PFSK-1 (cell line): ENCODE data around the gene LRIT2.

Experiments used
- FOXP2 ChIP-seq: optimal IDR thresholded peaks from 2 replicates; pipeline ENCODE3; 2011; ENCODE audit warnings: borderline replicate concordance, control low read depth, inconsistent platforms; ENCODE audit not compliant: insufficient read depth; ENCODE audit errors: extremely low read length, extremely low read depth
- POLR2AphosphoS5 ChIP-seq: IDR thresholded peaks from 2 replicates; pipeline ENCODE4 v1.6.1; 2012; ENCODE audit warnings: low read depth, mild to moderate bottlenecking, control low read depth, low read length, moderate library complexity
- SIN3A ChIP-seq: IDR thresholded peaks from 2 replicates; pipeline ENCODE4 v1.6.1; 2012; ENCODE audit warnings: mild to moderate bottlenecking, low read length, moderate library complexity, borderline replicate concordance; ENCODE audit not compliant: insufficient read depth
- TAF1 ChIP-seq: IDR thresholded peaks from 2 replicates; pipeline ENCODE4 v1.6.1; 2012; ENCODE audit warnings: low read length, control low read depth, borderline replicate concordance; ENCODE audit not compliant: insufficient read depth
- TF ChIP-seq, protein P1 (sequence below), 2 experiments: IDR thresholded peaks; 2 replicates each; pipeline versions ENCODE4 v1.6.1 to v1.8.0; 2011 to 2012; ENCODE audit warnings: low read depth in 2 of 2, low read length in 2 of 2, control low read depth in 1 of 2, inconsistent platforms in 1 of 2, mild to moderate bottlenecking in 1 of 2, moderate library complexity in 1 of 2; ENCODE audit not compliant: insufficient read depth in 1 of 2

The LRIT2 gene

DNA sequence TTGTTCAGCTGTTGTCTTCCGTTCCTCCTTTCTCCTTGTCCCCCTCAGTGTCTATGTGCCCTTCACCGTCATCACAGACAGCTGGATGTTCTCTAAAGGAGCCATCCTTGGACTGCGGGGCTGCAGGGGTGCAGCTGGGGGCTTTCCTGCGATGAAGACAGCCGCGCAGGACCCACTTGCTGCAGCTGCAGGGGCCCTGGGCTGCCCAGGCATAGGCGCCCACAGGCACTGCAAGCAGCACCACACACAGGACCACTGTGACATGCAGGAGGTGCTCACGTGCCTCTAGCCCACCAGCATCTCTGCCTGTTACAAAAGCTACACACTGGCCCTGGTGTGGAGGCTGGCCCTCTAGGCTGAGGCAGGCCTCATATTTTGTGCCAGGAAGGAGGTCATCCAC, 3.4 kb downstream of the LRIT2 start:
- no peak for TF ChIP-seq TAF1
- no peak for TF ChIP-seq POLR2AphosphoS5
- TF ChIP-seq, protein P1, sequence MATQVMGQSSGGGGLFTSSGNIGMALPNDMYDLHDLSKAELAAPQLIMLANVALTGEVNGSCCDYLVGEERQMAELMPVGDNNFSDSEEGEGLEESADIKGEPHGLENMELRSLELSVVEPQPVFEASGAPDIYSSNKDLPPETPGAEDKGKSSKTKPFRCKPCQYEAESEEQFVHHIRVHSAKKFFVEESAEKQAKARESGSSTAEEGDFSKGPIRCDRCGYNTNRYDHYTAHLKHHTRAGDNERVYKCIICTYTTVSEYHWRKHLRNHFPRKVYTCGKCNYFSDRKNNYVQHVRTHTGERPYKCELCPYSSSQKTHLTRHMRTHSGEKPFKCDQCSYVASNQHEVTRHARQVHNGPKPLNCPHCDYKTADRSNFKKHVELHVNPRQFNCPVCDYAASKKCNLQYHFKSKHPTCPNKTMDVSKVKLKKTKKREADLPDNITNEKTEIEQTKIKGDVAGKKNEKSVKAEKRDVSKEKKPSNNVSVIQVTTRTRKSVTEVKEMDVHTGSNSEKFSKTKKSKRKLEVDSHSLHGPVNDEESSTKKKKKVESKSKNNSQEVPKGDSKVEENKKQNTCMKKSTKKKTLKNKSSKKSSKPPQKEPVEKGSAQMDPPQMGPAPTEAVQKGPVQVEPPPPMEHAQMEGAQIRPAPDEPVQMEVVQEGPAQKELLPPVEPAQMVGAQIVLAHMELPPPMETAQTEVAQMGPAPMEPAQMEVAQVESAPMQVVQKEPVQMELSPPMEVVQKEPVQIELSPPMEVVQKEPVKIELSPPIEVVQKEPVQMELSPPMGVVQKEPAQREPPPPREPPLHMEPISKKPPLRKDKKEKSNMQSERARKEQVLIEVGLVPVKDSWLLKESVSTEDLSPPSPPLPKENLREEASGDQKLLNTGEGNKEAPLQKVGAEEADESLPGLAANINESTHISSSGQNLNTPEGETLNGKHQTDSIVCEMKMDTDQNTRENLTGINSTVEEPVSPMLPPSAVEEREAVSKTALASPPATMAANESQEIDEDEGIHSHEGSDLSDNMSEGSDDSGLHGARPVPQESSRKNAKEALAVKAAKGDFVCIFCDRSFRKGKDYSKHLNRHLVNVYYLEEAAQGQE (IDR thresholded peaks at IDR 0.05; ENCODE audit: insufficient read depth in 1 of 2, low read depth in 2 of 2, low read length in 2 of 2): no peak
- no peak for TF ChIP-seq FOXP2
- TF ChIP-seq SIN3A: no peak

DNA sequence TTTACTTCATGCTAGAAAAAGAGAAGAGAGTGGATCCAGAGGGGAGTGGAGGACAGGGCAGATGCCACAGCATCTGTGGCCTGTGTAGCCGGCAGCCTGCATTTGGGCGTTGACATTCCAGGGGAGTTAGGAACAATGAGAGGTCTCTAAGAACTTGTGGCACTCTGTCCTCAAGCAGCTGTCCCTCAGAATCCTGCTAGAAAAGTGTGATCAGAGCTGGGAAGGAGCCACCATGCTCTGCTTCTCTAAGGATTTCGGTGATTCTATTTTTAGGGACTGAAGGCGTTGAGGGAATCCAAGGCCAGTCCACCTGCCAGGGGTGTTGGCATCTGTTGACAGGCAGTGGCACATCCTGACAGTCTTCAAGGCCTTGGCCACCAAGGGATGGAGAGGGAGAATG, 7.6 kb downstream of the LRIT2 start:
- TF ChIP-seq, protein P1 (IDR thresholded peaks at IDR 0.05; ENCODE audit: insufficient read depth in 1 of 2, low read depth in 2 of 2, low read length in 2 of 2): no peak

DNA sequence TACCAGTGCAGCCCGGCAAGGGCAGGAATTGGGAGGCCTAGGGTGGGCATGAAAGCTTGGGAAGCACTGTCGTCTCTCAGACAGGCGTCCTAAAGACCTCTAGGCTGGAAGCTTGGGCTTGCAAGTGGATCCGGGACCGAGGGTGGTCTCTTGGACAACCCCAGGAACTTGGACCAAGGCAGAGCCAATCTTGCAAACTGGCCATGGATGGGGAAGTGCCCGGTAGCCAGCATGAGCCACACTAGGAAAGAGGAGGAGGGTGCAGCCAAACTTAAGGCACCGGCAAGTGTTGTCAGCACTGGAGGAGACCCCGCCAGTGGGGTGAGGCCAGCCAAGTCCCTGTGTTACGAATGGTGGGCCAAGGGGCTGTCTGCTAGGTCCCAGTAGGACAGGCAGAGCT, 8.5 kb downstream of the LRIT2 start:
- TF ChIP-seq, protein P1 (IDR thresholded peaks at IDR 0.05; ENCODE audit: insufficient read depth in 1 of 2, low read depth in 2 of 2, low read length in 2 of 2): no peak
- no peak for TF ChIP-seq FOXP2
- no peak for TF ChIP-seq TAF1
- no peak for TF ChIP-seq SIN3A
- TF ChIP-seq POLR2AphosphoS5: no peak

DNA sequence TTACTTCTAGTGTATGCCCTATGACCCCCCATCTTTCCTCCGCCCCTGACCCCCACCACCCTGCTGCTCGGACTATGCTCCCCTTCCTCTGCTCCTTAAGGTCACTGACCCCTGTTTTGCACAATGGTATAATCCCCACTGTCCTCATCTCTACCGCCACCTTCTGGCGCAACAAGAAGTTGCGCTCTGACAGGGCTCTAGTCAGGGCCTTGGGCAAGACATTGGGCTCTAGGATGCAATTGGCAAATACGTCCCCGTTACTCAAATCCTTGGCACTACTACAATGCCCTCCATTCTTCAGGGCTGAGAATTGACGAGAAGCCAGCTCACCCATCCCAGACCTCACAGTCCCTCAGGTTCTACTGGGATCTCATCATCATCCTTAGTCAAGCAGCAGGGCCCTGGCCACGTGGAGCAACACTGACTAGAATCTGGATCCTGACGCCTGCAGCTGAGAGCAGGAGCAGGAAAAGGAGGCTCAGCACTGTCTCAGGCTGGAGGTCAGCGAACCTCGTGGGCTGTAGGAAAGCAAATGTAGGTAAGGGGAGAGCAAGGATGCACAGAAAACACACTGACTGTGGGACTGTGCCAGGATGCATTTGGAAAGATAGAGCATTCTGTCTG, 10.6 kb downstream of the LRIT2 start:
- TF ChIP-seq FOXP2 (no peak), POLR2AphosphoS5 (no peak), SIN3A (no peak), TAF1 (no peak)
- TF ChIP-seq, protein P1 (IDR thresholded peaks at IDR 0.05; ENCODE audit: insufficient read depth in 1 of 2, low read depth in 2 of 2, low read length in 2 of 2): no peak

DNA sequence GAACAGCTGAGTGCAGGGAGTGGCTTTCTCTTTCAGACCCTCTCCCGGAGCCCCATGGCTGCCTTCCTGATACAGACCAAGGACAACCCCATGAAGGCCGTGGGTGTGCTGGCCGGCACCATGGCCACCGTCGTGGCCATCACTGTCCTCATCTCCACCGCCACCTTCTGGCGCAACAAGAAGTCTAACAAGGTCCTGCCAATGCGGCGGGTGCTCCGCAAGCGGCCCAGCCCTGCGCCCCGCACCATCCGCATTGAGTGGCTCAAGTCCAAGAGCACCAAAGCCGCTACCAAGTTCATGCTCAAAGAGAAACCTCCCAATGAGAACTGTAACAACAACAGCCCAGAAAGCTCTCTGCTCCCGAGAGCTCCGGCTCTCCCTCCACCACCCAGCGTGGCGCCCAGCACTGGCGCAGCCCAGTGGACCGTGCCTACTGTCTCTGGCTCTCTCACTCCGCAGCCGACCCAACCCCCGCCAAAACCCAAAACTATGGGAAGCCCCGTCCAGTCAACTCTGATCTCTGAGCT, 11.2 kb downstream of the LRIT2 start:
- no peak for TF ChIP-seq POLR2AphosphoS5
- no peak for TF ChIP-seq TAF1
- TF ChIP-seq, protein P1 (IDR thresholded peaks at IDR 0.05; ENCODE audit: insufficient read depth in 1 of 2, low read depth in 2 of 2, low read length in 2 of 2): no peak
- TF ChIP-seq SIN3A: no peak
- no peak for TF ChIP-seq FOXP2
